HCT116 (cell line): ENCODE results near the gene TTLL10. TPM values are rescaled to one million over a fixed set of nuclear protein-coding genes. Genes with fewer than 3 reads are reported as not detected.

Experiments used
- ATAC-seq: fragments of 200-7000 bp; cut with Tn5 transposase; 2 replicates; pipeline ENCODE4 v1.9.1; 2020; ENCODE audit warnings: mild to moderate bottlenecking, moderate library complexity
- BruUV-seq: library from RNA; stranded (reverse); fragments of 400-500 nt; replicated peaks from 2 replicates; lab custom pipeline; 2021; lab: Mats Ljungman, UMichigan
- CTCF ChIA-PET: fragments of 300-600 bp; sonication (Branson Sonifier 250); formaldehyde crosslinking; loops from one replicate; lab custom pipeline; 2021; ENCODE audit warnings: antibody characterized with exemption; lab: Charles Lee
- POLR2A ChIA-PET: fragments of 300-600, 350-600 bp; sonication (Branson Sonifier 250); formaldehyde crosslinking; loops from one replicate; lab custom pipeline; 2021; ENCODE audit warnings: antibody characterized with exemption; lab: Charles Lee
- RAD21 ChIA-PET, 2 experiments: fragments of 300-600 bp; sonication (Branson Sonifier 250); formaldehyde crosslinking; loops; one replicate each; lab custom pipeline; 2023; ENCODE audit warnings: low total read pairs in 2 of 2; ENCODE audit not compliant: uncharacterized antibody in 2 of 2, unreplicated experiment in 2 of 2, low non-redundant PET in 1 of 2; lab: Charles Lee
- DNase-seq: peaks from one replicate; pipeline ENCODE4 v3.0.0-alpha.2; 2010; ENCODE audit warnings: low read depth, low spot score
- H2AFZ ChIP-seq: fragments of 200-600 bp; shearing (Covaris generic), sonication (generic); 2 replicates; pipeline ENCODE4 v1.6.1; 2017; ENCODE audit warnings: low read depth, mixed run types, mixed read lengths, antibody characterized with exemption, low read length; ENCODE audit not compliant: poor library complexity, severe bottlenecking
- H3K27ac ChIP-seq: 2 replicates; pipeline ENCODE4 v1.5.1; 2012; ENCODE audit warnings: low read depth, low read length
- H3K27me3 ChIP-seq: fragments of 200-600 bp; sonication (generic); 2 replicates; pipeline ENCODE4 v1.6.1; 2016; ENCODE audit warnings: mixed run types, low read length, mixed read lengths; ENCODE audit not compliant: insufficient read depth
- H3K36me3 ChIP-seq, 2 experiments: fragments of 200-500 bp in 1 of 2; fragments of 200-600 bp in 1 of 2; sonication (Bioruptor generic) in 1 of 2; sonication (generic) in 1 of 2; 2 replicates each; pipeline versions ENCODE4 v1.5.1 to v1.6.1; 2014 to 2016; ENCODE audit warnings: low read length in 2 of 2, inconsistent platforms in 1 of 2, mixed read lengths in 1 of 2, mixed run types in 1 of 2; ENCODE audit not compliant: insufficient read depth in 2 of 2, control insufficient read depth in 1 of 2
- H3K4me1 ChIP-seq, 2 experiments: fragments of 200-600 bp in 1 of 2; sonication (generic) in 1 of 2; 2 replicates each; pipeline versions ENCODE4 v1.5.1 to v1.6.1; 2012 to 2017; ENCODE audit warnings: low read length in 2 of 2, inconsistent platforms in 1 of 2, mild to moderate bottlenecking in 1 of 2, mixed read lengths in 1 of 2, mixed run types in 1 of 2, moderate library complexity in 1 of 2; ENCODE audit not compliant: insufficient read depth in 2 of 2, control insufficient read depth in 1 of 2
- H3K4me2 ChIP-seq: fragments of 200-600 bp; sonication (generic); 2 replicates; pipeline ENCODE4 v1.6.1; 2017; ENCODE audit warnings: mixed run types, low read length, mixed read lengths
- H3K4me3 ChIP-seq, 2 experiments: fragments of 200-600 bp in 1 of 2; sonication (generic) in 1 of 2; replicated peaks in 1 of 2; 2 replicates each; pipeline ENCODE4 v1.5.1; 2011 to 2016; ENCODE audit warnings: low read length in 2 of 2, control low read depth in 1 of 2, low read depth in 1 of 2, mild to moderate bottlenecking in 1 of 2, mixed read lengths in 1 of 2, mixed run types in 1 of 2
- H3K79me2 ChIP-seq: fragments of 200-600 bp; sonication (generic); 2 replicates; pipeline ENCODE4 v1.6.1; 2017; ENCODE audit warnings: mild to moderate bottlenecking, mixed run types, low read length, moderate library complexity, mixed read lengths; ENCODE audit not compliant: insufficient read depth
- H3K9ac ChIP-seq: fragments of 200-600 bp; sonication (generic); 2 replicates; pipeline ENCODE4 v1.6.1; 2016; ENCODE audit warnings: low read length, mixed read lengths
- H3K9me2 ChIP-seq: fragments of 200-600 bp; sonication (generic), shearing (Covaris generic); 2 replicates; pipeline ENCODE4 v1.6.1; 2017; ENCODE audit warnings: mixed run types, mild to moderate bottlenecking, moderate library complexity; ENCODE audit not compliant: insufficient read depth
- H3K9me3 ChIP-seq, 2 experiments: fragments of 200-500 bp in 1 of 2; fragments of 200-600 bp in 1 of 2; sonication (Bioruptor generic) in 1 of 2; sonication (generic) in 1 of 2; 2 replicates each; pipeline ENCODE4 v1.6.1; 2014 to 2017; ENCODE audit warnings: low read length in 2 of 2, mixed read lengths in 2 of 2, inconsistent platforms in 1 of 2, low read depth in 1 of 2, mild to moderate bottlenecking in 1 of 2, mixed run types in 1 of 2, moderate library complexity in 1 of 2; ENCODE audit not compliant: control insufficient read depth in 1 of 2, insufficient read depth in 1 of 2
- H4K20me1 ChIP-seq: fragments of 200-600 bp; sonication (generic), shearing (Covaris generic); 2 replicates; pipeline ENCODE4 v1.6.1; 2017; ENCODE audit warnings: mixed run types, mild to moderate bottlenecking, moderate library complexity; ENCODE audit not compliant: insufficient read depth
- CBX3 ChIP-seq: IDR thresholded peaks from 2 replicates; pipeline ENCODE4 v1.6.1; 2012; ENCODE audit warnings: low read depth
- CEBPB ChIP-seq: IDR thresholded peaks from 2 replicates; pipeline ENCODE4 v1.6.1; 2012; ENCODE audit warnings: low read depth
- EGR1 ChIP-seq: IDR thresholded peaks from 2 replicates; pipeline ENCODE4 v1.6.1; 2012; ENCODE audit warnings: low read depth
- ELF1 ChIP-seq: IDR thresholded peaks from 2 replicates; pipeline ENCODE4 v1.6.1; 2012; ENCODE audit warnings: low read depth, borderline replicate concordance
- EZH2 ChIP-seq: fragments of 200-600 bp; sonication (generic); IDR thresholded peaks from 2 replicates; pipeline ENCODE4 v1.6.1; 2017; ENCODE audit warnings: antibody characterized with exemption, mixed run types
- JUND ChIP-seq: IDR thresholded peaks from 2 replicates; pipeline ENCODE4 v1.6.1; 2012
- POLR2A ChIP-seq: IDR thresholded peaks from 2 replicates; pipeline ENCODE4 v1.7.0; 2011; ENCODE audit warnings: borderline replicate concordance; ENCODE audit not compliant: insufficient read depth, insufficient read length; ENCODE audit errors: extremely low read depth
- POLR2AphosphoS5 ChIP-seq: IDR thresholded peaks from 2 replicates; pipeline ENCODE4 v1.6.1; 2011; ENCODE audit warnings: mild to moderate bottlenecking, low read depth, low read length, moderate library complexity
- RAD21 ChIP-seq: IDR thresholded peaks from 2 replicates; pipeline ENCODE4 v1.6.1; 2012; ENCODE audit warnings: low read depth, mild to moderate bottlenecking
- SRF ChIP-seq: IDR thresholded peaks from 2 replicates; pipeline ENCODE4 v1.6.1; 2012; ENCODE audit warnings: low read depth
- TCF7L2 ChIP-seq: IDR thresholded peaks from 2 replicates; pipeline ENCODE4 v1.7.0; 2011; ENCODE audit warnings: borderline replicate concordance, inconsistent platforms; ENCODE audit not compliant: insufficient read depth, insufficient read length; ENCODE audit errors: extremely low read depth
- YY1 ChIP-seq: IDR thresholded peaks from 2 replicates; pipeline ENCODE4 v1.6.1; 2011; ENCODE audit warnings: low read length, low read depth, moderate library complexity, mild to moderate bottlenecking; ENCODE audit not compliant: insufficient replicate concordance; ENCODE audit errors: extremely low read depth
- ZFX ChIP-seq: fragments of 450-650 bp; IDR thresholded peaks from 2 replicates; pipeline ENCODE4 v1.6.1; 2017
- ZNF274 ChIP-seq: fragments of 200-500 bp; sonication (Bioruptor generic); IDR thresholded peaks from 2 replicates; pipeline ENCODE4 v1.6.1; 2014; ENCODE audit warnings: mild to moderate bottlenecking, low read depth, low read length, inconsistent platforms
- intact Hi-C: fragments of 100-400 bp; cut with micrococcal nuclease; formaldehyde crosslinking; loops from 2 replicates; pipeline ENCODE4 v1.10.0; 2022
- total RNA-seq: library from RNA; stranded (reverse); gene quantifications from one replicate; pipeline ENCODE4 v1.2.1, GENCODE V29; 2021; ENCODE audit not compliant: unreplicated experiment
- TF ChIP-seq, protein P1 (sequence below): IDR thresholded peaks from 2 replicates; pipeline ENCODE4 v1.6.1; 2012
- TF ChIP-seq, protein P2 (sequence below), 3 experiments: fragments of 200-600 bp in 1 of 3; sonication (generic) in 1 of 3; IDR thresholded peaks in 2 of 3; conservative IDR thresholded peaks in 1 of 3; 2 replicates each; pipeline ENCODE4 v1.5.1; 2012 to 2017; ENCODE audit warnings: low read depth in 2 of 3, low read length in 2 of 3, antibody characterized with exemption in 1 of 3, borderline replicate concordance in 1 of 3, control low read depth in 1 of 3, mild to moderate bottlenecking in 1 of 3, mixed read lengths in 1 of 3, mixed run types in 1 of 3, moderate library complexity in 1 of 3; ENCODE audit not compliant: insufficient read depth in 1 of 3
- TF ChIP-seq, protein P3 (sequence below): IDR thresholded peaks from 2 replicates; pipeline ENCODE4 v1.6.1; 2012; ENCODE audit warnings: low read depth

The TTLL10 gene
- total RNA-seq, 1 experiment from 2014 or later, result 0.10 TPM

DNA sequence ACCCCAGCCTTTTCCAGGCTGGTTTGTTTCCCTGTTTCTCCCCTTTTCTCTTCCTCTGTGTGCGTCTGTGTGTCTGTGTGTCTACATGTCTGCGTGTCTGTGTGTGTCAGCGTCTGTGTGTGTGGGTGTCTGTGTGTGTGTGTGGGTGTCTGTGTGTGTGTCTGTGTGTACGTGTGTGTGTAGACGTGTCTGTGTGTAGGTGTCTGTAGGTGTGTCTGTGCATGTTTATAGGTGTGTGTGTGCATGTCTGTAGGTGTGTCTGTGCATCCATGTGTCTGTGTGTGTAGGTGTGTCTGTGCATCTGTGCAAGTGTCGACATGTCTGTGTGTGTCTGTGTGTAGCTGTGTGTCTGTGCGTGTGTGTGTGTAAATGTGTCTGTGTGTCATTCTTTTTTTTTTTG lies 3.3 kb downstream of the TTLL10 start:
- H3K9ac ChIP-seq, result no peak overlapping the region
- ChIA-PET RAD21 (interaction anchor here (0.6 to 1.3 kb wide), 2 partner anchors 62 to 329 kb away, joined by 3 read pairs; no protein-coding TSS in a partner anchor), POLR2A (no interaction called here), CTCF (no interaction called here)
- intact Hi-C loops, result no loop called here
- H3K4me3 ChIP-seq, result no peak overlapping the region
- DNase-seq (no peak), ATAC-seq (no peak)
- H3K4me2 ChIP-seq, result no peak overlapping the region
- no peaks in the 10 kb centered on the region for H3K36me3 ChIP-seq
- TF ChIP-seq EGR1 (no peak), SRF (no peak), EZH2 (no peak), ZFX (no peak), JUND (no peak), TCF7L2 (no peak), CEBPB (no peak), POLR2A (no peak), ZNF274 (no peak), ELF1 (no peak), CBX3 (no peak), POLR2AphosphoS5 (no peak), YY1 (no peak), RAD21 (no peak)
- TF ChIP-seq, protein P1, sequence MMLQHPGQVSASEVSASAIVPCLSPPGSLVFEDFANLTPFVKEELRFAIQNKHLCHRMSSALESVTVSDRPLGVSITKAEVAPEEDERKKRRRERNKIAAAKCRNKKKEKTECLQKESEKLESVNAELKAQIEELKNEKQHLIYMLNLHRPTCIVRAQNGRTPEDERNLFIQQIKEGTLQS, result no peak
- TF ChIP-seq, protein P2, sequence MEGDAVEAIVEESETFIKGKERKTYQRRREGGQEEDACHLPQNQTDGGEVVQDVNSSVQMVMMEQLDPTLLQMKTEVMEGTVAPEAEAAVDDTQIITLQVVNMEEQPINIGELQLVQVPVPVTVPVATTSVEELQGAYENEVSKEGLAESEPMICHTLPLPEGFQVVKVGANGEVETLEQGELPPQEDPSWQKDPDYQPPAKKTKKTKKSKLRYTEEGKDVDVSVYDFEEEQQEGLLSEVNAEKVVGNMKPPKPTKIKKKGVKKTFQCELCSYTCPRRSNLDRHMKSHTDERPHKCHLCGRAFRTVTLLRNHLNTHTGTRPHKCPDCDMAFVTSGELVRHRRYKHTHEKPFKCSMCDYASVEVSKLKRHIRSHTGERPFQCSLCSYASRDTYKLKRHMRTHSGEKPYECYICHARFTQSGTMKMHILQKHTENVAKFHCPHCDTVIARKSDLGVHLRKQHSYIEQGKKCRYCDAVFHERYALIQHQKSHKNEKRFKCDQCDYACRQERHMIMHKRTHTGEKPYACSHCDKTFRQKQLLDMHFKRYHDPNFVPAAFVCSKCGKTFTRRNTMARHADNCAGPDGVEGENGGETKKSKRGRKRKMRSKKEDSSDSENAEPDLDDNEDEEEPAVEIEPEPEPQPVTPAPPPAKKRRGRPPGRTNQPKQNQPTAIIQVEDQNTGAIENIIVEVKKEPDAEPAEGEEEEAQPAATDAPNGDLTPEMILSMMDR (IDR thresholded peaks at IDR 0.05 in 2 of 3, conservative IDR thresholded peaks at IDR 0.05 in 1 of 3; ENCODE audit: borderline replicate concordance in 1 of 3, insufficient read depth in 1 of 3, low read depth in 2 of 3, low read length in 2 of 3), result no peak
- TF ChIP-seq, protein P3, sequence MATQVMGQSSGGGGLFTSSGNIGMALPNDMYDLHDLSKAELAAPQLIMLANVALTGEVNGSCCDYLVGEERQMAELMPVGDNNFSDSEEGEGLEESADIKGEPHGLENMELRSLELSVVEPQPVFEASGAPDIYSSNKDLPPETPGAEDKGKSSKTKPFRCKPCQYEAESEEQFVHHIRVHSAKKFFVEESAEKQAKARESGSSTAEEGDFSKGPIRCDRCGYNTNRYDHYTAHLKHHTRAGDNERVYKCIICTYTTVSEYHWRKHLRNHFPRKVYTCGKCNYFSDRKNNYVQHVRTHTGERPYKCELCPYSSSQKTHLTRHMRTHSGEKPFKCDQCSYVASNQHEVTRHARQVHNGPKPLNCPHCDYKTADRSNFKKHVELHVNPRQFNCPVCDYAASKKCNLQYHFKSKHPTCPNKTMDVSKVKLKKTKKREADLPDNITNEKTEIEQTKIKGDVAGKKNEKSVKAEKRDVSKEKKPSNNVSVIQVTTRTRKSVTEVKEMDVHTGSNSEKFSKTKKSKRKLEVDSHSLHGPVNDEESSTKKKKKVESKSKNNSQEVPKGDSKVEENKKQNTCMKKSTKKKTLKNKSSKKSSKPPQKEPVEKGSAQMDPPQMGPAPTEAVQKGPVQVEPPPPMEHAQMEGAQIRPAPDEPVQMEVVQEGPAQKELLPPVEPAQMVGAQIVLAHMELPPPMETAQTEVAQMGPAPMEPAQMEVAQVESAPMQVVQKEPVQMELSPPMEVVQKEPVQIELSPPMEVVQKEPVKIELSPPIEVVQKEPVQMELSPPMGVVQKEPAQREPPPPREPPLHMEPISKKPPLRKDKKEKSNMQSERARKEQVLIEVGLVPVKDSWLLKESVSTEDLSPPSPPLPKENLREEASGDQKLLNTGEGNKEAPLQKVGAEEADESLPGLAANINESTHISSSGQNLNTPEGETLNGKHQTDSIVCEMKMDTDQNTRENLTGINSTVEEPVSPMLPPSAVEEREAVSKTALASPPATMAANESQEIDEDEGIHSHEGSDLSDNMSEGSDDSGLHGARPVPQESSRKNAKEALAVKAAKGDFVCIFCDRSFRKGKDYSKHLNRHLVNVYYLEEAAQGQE, result no peak
- H3K4me1 ChIP-seq, result peaks cover 2 to 14% of the 10 kb centered on the region in 2 experiments; a peak in 3 of 4 replicates
- no peak overlapping the region for H2AFZ ChIP-seq
- no TSS peak for BruUV-seq
- H3K9me2 ChIP-seq, result no peaks in the 10 kb centered on the region
- no peaks in the 10 kb centered on the region for H3K9me3 ChIP-seq
- H3K79me2 ChIP-seq, result no peaks in the 10 kb centered on the region
- no peaks in the 10 kb centered on the region for H3K27me3 ChIP-seq
- no peak overlapping the region for H3K27ac ChIP-seq
- H4K20me1 ChIP-seq, result no peaks in the 10 kb centered on the region
